Hepatocyte (in vitro differentiated cells): ENCODE measurements around the gene FER1L5.
"Not testable (repeated sequence)": the region's sequence is repeated elsewhere in the genome, so short reads cannot be mapped to it uniquely, and the experiment has no call there.

Experiments
- CTCF ChIP-seq: fragments of 200-600 bp; sonication (generic); IDR thresholded peaks from 2 replicates; pipeline ENCODE4 v1.5.1; 2016; ENCODE audit warnings: antibody characterized with exemption, mild to moderate bottlenecking; ENCODE audit not compliant: poor library complexity
- EZH2 ChIP-seq: fragments of 200-600 bp; sonication (generic); IDR thresholded peaks from 2 replicates; pipeline ENCODE4 v1.6.1; 2016; ENCODE audit warnings: antibody characterized with exemption, mild to moderate bottlenecking, borderline replicate concordance
- EZH2phosphoT487 ChIP-seq: fragments of 200-600 bp; sonication (generic); IDR thresholded peaks from one replicate; pipeline ENCODE4 v1.6.1; 2018; ENCODE audit warnings: antibody characterized with exemption, mild to moderate bottlenecking, low read depth, moderate library complexity; ENCODE audit not compliant: unreplicated experiment, severe bottlenecking

DNA sequence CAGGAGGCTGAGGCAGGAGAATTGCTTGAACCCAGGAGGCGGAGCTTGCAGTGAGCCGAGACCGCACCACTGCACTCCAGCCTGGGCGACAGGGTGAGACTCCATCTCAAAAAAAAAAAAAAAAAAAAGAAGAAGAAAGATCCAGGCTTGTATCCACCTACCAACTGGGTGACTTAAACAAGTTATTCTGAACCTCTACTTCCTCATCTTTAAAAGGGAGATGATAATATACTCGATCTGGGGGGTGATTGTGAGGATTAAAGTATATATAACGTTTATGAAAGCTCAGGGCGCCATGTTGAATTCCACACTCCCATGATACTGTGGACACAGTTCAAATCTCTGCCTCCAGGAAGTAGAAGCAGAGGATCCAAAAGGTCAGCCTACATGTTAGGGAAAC lies 12.2 kb downstream of the FER1L5 start:
- TF ChIP-seq CTCF, EZH2, EZH2phosphoT487: not testable (repeated sequence)
